Neural progenitor cell (in vitro differentiated cells): ENCODE data around the gene FCAMR.

Experiments
- CTCF ChIP-seq: fragments of 200-600 bp; sonication (generic); IDR thresholded peaks from 2 replicates; pipeline ENCODE4 v1.5.1; 2017; ENCODE audit warnings: antibody characterized with exemption, mild to moderate bottlenecking
- EZH2 ChIP-seq: fragments of 200-600 bp; sonication (generic); IDR thresholded peaks from 2 replicates; pipeline ENCODE4 v1.6.1; 2017; ENCODE audit warnings: antibody characterized with exemption, mild to moderate bottlenecking, moderate library complexity

- peak; percentile 77 for TF ChIP-seq CTCF
- TF ChIP-seq EZH2, result no peak
Measured at GRCh38 chr1:206982216-206982615, 12.0 kb upstream of the FCAMR start.
